ENCODE data around the gene SLC7A7.
"Not testable (repeated sequence)": the region's sequence is repeated elsewhere in the genome, so short reads cannot be mapped to it uniquely, and the experiment has no call there.

SLC7A7 gene

DNA sequence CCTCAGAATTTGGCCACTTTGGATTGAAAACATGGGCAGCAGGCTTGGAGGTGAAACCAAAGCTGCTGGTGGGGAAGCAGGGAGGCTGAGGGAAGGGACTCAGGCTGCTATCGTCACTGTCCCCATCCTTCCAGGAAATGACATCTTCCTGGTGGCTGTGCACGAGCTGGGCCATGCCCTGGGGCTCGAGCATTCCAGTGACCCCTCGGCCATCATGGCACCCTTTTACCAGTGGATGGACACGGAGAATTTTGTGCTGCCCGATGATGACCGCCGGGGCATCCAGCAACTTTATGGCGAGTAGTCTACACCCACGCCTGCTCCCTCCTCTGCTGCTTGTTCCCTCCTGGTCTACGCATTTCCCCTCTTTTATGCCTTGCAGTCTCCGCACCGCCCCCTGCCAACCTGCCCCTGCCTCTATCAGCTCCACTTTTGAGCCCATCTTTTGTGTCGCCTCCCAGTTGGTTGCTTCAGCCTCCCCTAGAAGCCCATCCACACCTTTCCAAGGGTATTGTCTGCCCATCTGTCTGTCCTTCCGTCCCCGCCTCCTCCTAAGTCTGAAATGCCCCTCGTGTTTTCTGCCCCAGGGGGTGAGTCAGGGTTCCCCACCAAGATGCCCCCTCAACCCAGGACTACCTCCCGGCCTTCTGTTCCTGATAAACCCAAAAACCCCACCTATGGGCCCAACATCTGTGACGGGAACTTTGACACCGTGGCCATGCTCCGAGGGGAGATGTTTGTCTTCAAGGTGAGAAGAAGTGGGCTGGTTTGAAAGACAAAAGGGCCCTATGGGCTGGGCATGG is 28.1 kb upstream of the SLC7A7 start:
- DNase-seq: no peak

DNA sequence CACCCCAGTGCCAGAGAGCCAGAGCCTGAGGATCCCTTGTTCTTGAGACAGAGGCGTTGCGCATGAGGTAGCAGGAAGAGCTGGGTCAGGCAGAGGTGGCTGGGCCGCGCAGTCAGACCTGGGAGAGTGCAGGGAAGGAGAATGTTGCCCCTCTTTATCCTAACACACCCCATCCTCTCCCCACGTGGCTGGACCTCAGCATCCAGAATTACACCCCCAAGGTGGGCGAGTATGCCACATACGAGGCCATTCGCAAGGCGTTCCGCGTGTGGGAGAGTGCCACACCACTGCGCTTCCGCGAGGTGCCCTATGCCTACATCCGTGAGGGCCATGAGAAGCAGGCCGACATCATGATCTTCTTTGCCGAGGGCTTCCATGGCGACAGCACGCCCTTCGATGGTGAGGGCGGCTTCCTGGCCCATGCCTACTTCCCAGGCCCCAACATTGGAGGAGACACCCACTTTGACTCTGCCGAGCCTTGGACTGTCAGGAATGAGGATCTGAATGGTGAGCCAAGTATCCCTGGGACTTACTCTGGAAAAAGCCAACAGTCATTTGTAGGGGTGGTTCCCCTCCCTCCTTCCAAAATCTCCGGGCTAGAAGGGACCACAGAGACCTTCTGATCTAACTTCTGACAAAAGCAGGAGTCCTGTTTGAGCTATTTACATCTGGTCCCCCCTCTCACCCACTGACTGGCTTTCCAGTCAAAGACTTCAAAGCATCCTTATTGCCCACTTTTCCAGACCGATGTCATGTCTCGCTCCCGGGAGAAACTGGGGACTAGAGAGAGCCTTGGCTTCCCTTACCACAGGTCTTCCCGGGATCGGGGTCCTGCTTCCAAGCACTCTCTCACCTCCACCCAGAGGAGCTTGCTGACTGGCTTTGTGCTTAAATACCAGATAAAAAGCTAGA is 27.2 kb upstream of the SLC7A7 start:
- DNase-seq: no peak

DNA sequence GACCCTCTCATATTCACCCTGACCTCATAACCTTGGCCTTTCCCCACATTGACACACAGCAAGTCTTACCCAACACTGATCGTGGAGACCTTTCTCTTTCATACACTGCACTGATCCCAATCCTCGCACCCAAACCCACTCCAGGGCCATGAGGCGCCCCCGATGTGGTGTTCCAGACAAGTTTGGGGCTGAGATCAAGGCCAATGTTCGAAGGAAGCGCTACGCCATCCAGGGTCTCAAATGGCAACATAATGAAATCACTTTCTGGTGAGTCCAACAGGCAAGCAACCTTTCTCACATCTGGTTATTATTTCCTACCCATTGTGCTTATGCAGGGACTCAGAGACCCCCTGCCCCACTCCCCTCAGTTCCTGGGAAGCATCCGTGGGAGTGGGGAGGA is 26.5 kb upstream of the SLC7A7 start:
- no peak for DNase-seq

DNA sequence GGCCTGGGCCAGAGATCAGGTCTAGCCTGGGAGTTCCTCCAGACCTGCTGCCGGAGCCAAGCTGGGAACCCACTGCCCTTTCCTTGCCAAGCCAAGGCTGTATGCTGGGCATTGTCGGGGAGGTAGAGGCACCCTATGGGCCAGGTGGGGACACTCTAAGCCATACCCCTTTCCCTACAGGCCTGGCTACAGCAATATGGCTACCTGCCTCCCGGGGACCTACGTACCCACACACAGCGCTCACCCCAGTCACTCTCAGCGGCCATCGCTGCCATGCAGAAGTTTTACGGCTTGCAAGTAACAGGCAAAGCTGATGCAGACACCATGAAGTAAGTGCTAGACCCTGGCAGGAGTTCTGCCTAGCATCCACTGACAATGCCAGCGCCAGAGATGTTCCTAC is 26.1 kb upstream of the SLC7A7 start:
- DNase-seq: no peak

DNA sequence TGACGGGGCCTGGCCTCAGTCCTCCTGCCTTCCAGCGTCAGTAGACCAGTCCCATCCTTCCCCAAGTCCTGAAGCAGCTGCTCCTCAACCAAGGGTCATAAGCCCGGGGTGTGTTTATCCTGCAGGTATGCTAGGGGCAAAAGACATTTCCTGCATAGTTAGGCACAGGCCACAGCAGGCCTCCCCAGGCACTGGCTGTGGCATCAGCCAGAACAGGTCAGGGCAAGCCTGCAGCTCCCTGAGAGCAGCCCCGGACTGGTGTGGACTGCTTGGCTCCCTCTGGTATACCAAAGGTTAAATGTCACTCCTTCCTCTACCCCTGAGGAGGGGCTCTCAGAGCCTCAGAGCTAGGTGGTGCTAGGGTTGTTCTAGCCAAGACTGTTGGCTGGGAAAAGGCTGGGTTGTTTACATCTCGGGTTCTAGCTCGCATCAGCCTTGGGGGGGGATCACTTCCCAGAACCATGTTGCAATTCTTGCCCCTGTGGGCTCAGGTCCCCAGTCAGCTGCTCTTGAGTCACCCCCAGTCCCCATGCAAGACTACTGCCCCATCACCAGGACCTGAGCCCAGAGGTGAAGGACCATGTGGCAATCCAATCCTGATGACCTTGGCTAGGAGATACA is 24.0 kb upstream of the SLC7A7 start:
- DNase-seq: no peak

DNA sequence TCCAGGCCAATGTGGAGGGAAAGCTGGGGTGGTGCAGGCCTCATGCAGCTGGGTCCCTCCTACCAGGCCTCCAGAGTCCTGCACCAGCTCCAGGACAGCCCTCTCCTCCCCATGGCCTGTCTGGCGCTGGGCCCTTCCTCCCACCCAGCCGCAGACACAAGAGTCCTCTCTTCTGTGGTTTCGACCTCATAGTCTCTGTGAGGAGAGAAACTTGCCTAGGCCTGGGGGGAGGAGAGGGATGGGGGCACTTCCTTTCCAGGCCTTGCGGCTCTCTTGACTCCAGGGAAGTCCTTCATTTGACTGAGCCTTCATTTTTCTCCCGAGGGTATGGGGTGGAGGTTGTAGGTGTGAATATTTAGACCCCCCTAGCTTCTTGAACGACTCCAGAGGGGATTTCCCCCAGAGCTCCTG is 23.4 kb upstream of the SLC7A7 start:
- DNase-seq: no peak

DNA sequence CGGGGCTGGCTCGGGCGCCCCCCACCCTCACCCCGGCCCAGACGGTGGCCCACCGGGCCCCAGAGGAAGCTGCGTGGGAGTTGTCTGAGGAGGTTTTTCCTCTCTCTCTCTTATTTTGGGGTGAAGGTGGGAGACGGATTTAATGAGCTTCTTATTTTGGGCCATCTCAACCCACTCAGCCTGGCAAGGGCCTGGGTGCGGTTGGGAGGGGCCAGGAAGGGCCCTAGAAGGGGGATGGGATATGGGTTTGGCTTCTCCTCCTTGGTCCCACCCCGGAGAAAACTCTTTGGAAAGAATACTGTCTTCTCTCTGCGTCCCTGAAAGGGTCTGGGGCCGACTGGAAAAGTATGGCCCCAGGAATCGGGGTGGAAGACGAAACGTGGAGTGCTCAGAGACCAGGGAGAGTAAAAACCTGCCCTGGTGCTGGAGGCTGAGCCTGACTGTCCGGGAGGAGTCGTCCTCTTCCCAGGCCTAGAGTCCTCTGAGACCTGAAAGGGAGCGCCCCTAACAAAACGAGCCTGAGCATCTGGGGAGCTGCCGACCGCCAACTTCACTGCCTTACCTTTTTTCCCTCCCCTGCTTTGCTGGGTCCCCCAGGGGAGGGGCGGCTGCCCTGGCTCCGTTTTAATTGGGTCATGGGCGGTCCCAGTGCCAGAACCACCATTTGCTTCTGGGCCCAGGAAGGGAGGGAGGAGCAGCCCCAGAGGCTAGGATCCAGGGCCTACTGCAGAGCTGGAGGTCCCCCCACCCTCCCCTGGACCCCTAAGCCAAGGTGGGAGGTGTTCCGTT is 22.7 kb upstream of the SLC7A7 start:
- no peak for DNase-seq

DNA sequence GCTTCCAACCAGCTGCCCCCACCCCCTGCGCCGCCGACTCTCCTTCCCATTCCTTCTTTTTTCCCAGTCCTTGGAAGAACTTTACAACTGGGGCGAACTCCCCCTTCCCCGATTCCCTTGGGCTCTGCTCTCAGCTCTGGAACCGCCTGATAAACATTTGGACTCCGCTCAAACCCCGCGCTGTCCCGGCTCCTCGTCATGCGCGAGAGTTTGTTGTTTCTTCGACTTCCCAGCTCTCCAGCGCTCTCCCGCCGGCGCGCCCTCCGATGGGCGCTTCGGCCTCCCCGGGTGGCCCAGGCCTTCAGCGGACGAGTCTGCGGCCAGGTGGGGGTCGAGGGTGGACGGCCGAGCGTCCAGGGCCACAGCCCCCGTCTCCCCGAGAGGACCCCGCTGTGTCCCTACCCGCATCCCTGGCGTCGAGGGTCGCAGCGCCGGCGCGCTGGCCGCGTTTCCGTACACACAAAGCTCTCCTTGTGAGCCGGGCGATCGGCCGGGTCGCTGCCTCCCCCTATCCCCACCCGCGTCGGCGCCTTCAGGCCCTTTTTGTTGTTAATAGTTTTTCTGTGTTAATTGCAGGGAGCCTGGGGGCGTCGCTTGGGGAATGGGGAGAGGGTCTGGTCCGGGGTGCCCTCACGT is 22.0 kb upstream of the SLC7A7 start:
- no peak for DNase-seq

DNA sequence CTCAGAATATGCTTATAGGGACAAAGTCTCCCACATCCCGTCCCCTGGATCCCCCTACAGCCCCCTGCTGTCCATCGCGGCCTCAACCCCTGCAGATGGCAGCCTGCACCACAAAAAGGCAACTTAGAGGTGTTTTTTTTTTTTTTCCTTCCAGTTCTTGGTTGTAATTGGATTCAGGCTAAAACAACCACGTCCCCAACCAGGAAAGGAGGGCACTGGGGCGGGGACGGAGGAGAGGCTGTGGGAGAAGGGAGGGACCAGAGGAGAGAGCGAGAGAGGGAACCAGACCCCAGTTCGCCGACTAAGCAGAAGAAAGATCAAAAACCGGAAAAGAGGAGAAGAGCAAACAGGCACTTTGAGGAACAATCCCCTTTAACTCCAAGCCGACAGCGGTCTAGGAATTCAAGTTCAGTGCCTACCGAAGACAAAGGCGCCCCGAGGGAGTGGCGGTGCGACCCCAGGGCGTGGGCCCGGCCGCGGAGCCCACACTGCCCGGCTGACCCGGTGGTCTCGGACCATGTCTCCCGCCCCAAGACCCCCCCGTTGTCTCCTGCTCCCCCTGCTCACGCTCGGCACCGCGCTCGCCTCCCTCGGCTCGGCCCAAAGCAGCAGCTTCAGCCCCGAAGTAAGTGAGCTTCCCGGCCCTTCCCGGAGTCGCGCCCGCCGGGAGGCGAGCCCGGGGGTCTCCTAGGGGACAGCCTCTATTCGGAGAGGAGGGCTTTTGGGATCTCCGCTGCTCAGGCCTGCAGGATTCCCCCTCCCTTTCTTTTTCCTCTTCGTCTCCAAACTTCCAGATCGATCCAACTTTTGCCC is 21.3 kb upstream of the SLC7A7 start, which contains the start of gene MMP14:
Gene MMP14, plus strand, starts transcription at position 285 of the 813 bp plus-strand sequence. Its CDS starts 233 bp downstream, at position 518.
- no peak for DNase-seq

DNA sequence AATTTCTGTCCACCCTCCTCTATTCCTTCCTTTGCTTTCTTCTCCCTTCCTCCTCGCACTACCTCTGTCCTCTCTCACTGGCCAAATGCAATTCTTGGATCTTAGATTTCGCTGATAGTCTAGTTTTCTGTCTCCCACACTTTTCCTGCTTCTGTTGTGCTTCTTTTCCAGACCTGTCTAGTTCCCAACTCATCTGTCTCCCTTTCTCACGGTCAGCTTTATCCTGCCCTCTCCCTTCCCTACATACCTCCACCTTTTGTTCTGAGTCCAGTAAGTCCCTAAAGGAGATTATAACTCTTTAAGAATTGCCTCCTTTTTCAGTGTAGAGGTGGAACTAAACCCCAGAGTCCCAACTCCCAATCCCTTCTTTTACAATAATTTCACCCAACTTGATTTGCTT is 20.3 kb upstream of the SLC7A7 start:
- no peak for DNase-seq

DNA sequence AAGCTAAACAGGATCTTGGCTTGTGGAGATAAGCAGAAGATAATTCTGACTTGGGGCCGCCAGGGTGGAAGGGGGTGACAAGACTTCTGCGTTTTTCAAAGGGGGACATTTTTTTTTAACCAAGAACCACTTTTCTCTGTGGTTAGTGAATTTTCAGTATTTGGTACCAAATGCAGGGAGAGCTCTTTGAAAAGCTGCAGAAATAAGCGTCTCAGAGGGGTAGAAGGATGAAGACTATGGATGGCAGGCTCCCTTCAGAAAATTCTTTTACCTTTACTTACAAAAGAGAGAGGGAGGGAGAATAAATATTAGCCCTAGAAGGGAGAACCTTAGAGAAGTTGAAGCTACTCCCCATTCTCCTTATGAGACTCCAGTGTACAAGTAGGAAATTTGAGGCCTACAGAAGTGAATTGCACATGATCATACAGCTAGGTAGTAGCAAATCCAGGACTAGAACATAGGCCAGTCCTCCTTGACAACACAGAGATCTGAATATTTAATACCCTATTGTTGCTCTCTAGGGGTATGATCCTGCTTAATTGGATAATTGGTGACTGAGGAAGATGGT is 15.3 kb upstream of the SLC7A7 start:
- no peak for DNase-seq

DNA sequence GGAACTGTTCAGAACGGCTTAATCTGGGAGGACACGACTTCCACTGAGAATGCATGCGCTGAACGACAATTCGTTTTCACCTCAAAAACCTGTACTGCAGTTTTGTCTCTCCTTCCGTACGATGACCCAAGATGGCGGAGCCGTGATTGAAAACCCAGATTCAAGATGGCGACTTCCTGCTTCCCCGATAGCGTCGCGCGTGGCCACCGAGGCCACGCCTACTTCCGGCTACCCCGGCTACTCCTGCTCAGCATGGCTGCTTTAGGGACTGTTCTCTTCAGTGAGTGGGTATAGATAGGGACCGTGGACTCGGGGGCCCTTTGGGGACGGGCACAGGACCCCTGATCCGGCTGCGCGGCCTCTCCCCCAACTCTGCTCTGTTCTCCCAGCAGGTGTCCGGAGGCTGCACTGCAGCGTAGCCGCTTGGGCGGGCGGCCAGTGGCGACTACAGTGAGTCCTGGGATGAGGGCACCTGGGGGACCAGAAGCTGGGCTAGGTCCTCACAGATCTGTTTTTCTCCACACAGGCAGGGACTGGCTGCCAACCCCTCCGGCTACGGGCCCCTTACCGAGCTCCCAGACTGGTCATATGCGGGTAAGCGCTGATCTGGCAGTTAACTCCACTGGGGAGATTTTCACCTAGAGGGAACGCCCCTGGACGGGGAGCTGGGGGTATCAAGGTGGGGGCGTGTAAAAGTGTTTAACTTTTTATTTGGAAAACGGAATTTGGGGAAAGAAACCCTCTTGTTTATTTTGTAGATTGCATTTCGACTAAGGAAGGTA is 14.6 kb upstream of the SLC7A7 start, which contains the start of gene MRPL52:
Gene MRPL52, plus strand, starts transcription at position 227 of the 782 bp plus-strand sequence. Its CDS starts 26 bp downstream, at position 253.
- peak; percentile 79 for DNase-seq

DNA sequence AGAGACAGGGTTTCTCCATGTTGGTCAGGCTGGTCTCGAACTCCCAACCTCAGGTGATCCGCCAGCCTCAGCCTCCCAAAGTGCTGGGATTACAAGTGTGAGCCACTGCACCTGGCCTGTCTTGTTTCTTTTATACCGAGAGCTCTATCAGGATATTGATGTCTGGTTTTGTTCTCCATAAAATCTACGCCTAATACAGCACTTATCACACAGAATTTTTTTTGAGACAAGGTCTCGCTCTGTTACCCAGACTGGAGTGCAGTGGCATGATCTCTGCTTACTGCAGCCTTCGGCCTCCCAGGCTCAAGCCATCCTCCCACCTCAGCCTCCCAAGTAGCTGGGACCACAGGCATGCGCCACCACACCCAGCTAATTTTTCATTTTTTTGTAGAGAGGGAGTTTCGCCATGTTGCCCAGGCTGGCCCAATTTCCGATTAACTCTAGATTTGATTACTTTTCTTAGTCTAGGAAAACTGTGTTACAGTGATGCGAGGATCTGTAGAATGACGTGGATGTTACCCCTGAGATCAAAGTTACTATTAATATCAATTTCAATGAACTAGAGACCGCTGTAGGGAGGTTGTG is 13.9 kb upstream of the SLC7A7 start:
- DNase-seq: not testable (repeated sequence)

DNA sequence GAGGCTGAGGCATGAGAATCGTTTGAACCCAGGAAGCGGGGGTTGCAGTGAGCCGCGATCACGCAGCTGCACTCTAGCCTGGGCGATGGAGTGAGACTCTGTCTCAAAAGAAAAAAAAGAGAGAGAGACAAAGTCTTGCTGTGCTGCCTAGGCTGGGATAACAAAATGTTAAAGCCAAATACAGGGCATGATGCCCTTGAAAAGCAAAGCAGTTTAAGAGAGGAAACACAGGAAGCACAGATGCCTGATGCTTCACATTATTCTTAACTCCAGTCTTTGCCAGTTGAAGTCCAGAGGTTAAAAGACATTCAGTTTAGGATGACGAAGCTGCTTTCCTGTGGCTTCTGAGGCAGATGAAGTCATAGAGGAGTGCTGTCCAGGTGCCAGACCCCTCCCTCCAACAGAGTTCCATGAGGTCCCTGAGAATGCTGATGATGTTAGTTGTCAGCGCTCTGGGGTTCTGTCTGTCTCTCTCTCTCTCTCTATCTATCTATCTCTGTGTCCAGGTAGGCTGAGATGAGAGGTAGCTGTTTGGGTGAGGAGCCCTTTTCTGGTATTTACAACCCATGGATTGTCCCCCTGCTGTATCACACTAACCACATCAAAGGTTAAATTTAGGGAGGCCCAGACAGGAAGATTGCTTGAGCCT is 9.6 kb upstream of the SLC7A7 start:
- no peak for DNase-seq

DNA sequence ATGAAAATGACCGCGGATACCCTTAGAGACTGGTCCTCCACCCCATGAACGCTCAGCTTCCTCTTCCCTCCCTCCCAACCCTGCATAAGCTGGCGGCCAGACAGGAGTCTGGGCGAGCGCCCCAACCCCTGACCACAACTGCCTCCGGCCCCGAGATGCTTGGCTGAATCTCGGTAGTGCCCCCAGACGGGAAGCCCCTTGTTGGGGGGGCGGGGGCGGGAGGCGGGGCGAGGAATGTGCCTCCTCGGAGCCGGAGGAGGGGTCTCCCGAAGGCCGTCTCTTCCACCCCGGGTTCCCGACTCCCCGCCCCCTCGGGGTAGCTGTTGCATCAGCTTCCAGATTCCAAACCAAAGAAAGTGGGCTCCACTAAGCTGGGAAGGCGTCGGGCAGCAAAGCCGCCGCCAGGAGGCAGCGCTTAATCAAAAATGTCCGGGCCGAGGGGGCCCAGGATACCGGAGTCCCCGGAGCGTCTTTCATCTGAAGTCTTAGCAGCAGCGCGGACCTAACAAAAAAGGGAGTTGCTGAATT is 7.4 kb upstream of the SLC7A7 start:
- DNase-seq: peak; percentile 56

DNA sequence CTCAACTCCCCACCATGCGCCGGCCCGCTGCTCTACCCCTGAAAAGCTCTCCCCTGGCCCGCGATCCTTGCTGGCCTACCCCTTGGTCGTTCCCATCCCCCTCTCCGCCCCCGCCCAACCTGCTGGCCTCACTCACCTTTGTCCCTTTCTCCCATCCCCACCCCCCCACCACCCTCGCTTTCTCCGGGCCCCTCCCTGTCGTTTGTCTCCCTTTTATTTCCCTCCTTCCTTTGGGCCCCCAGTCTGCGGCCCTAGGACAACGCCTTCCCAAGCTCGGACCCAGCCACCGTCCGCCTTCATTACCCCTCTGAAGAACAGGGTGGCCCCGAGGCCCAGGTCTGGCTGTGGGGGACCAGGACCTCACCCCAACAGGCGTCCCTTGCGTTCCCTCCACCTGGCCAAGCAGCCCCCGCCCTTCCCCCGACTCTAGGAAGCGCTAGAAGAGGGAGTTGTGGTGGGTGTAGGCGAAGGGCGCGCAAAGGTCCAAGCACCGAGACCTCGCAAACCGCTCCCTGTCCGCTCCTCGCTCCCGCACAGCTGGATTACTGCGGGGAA is 6.9 kb upstream of the SLC7A7 start:
- no peak for DNase-seq

DNA sequence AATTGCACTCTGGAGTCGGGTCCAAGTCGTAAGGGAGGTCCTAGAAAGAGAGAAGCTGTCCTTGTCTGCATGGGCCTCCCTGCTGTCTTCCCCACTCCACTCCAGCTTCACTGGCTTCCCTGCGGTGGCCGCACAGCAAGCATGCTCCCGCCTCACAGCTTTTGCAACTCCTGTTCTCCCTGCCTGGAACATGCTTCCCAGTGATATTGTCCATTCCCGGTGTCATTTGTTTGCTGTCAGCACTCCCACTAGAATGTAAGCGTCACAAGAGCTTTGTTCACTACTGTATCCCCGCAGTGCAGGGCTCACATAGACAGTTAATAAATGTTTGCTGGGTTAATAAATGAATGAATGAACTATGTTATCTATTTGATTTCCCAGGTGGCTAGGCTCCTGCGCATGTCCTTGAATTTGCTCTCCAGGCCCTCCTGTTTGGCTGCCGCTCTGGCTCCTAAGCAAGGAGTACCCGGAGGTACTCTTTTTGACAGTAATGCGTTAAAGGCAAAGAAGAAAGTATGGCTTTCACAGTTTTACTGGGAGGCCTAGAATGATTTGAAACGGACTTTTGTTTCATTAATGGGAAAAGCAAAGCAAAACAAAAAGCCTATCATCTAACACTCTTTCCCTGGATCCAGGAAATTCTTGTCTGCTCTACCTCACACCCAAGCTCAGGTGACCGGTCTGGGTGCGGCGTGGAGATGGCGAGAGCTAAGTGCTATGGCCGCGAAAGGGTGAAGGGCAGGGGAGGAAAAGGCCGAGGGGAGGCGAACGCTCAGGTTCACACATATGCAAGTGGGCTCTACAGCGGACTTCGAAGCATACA is 6.2 kb upstream of the SLC7A7 start:
- DNase-seq: no peak
